Nephron progenitor cell (in vitro differentiated cells): ENCODE measurements around the gene KMT2E.
A peak's percentile ranks its signal among the peaks of the same experiment; 100 is the strongest.

Experiments
- DNase-seq: peaks from one replicate; pipeline ENCODE4 v3.0.0; 2021
- H3K27ac Mint-ChIP-seq: 2 replicates; pipeline ENCODE4 v1.8.0; 2021; ENCODE audit warnings: mild to moderate bottlenecking, moderate library complexity, mixed read lengths
- H3K27me3 Mint-ChIP-seq: 2 replicates; pipeline ENCODE4 v1.8.0; 2021; ENCODE audit warnings: mild to moderate bottlenecking, low read depth, mixed read lengths; ENCODE audit not compliant: poor library complexity
- H3K36me3 Mint-ChIP-seq: 2 replicates; pipeline ENCODE4 v1.8.0; 2021; ENCODE audit warnings: low read depth, mixed read lengths
- H3K4me1 Mint-ChIP-seq: 2 replicates; pipeline ENCODE4 v1.8.0; 2021; ENCODE audit warnings: mixed read lengths
- H3K4me3 Mint-ChIP-seq: 2 replicates; pipeline ENCODE4 v1.8.0; 2021; ENCODE audit warnings: mild to moderate bottlenecking, moderate library complexity, mixed read lengths
- H3K9me3 Mint-ChIP-seq: 2 replicates; pipeline ENCODE4 v1.8.0; 2021; ENCODE audit warnings: mild to moderate bottlenecking, moderate library complexity, mixed read lengths
- CTCF ChIP-seq: fragments of 200-600 bp; sonication (generic); IDR thresholded peaks from 2 replicates; pipeline ENCODE4 v1.5.0; 2021; ENCODE audit warnings: antibody characterized with exemption

The KMT2E gene

DNA sequence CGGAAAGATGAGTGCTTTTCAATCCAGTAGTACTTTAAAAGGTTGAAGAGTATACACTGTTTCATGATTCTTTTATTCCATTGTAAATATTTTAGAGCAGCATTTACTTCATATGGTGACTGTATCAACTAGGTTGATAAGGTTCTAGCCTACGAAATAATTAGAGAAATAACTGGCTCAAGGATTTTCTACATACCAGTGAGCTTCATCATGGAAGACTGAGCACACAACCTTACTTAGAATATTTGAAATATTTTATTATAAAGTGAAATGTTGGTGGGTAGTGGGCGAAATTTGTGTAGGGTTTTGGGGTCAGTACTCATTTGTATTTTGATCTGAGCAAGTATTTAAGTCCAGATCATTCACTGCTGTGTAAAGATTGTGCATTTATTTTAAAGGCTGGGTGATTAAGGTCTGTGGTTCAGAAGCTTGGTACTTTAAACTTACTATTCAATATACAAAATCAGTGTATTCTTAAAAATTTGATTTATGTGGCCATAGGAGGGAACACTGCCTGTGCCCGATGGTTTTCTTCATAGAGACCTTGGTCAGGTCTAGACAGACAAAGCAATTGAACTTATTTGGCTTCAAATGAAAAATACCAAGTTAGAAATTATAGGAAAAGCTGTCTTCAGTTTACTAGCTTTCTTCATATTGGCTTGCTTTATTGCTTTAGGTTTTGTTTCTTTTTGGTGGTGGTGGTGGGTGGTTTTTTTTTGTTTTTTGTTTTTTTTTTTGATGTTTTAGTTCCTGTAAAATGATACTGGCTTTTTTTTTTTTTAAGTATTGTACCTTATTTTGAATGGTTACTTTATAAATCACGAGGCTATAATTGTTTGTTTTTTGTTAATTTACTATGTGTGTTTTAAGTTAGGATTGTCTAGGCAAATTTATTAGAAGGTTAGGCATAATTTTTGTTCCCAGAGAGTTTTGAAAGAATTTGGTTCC lies 3.0 kb downstream of the KMT2E start:
- peaks cover 15% of the 10 kb centered on the region for H3K36me3 Mint-ChIP-seq

GRCh38 chr7:105017657-105018365 lies 3.8 kb downstream of the KMT2E start:
- H3K36me3 Mint-ChIP-seq = peaks cover 23% of the 10 kb centered on the region
- H3K9me3 Mint-ChIP-seq = no peaks in the 10 kb centered on the region
- H3K27me3 Mint-ChIP-seq = peaks cover 5% of the 10 kb centered on the region
- H3K4me1 Mint-ChIP-seq = peaks cover 40% of the 10 kb centered on the region
- DNase-seq = no peak
- H3K27ac Mint-ChIP-seq = peak overlapping the region; percentile 96
- peak overlapping the region; percentile 99 for H3K4me3 Mint-ChIP-seq
- TF ChIP-seq CTCF = no peak

More for the DNA sequence above, 3.0 kb downstream of the KMT2E start:
- Mint-ChIP-seq H3K27ac (peak overlapping the region; percentile 96), H3K4me1 (peaks cover 40% of the 10 kb centered on the region), H3K27me3 (peaks cover 5% of the 10 kb centered on the region), H3K4me3 (peak overlapping the region; percentile 99), H3K9me3 (no peaks in the 10 kb centered on the region)
- TF ChIP-seq CTCF = no peak
- DNase-seq = no peak

GRCh38 chr7:105019269-105019668 lies 5.3 kb downstream of the KMT2E start:
- no peak for TF ChIP-seq CTCF
- Mint-ChIP-seq H3K9me3 (no peaks in the 10 kb centered on the region), H3K36me3 (peaks cover 27% of the 10 kb centered on the region), H3K4me1 (peaks cover 48% of the 10 kb centered on the region), H3K27ac (no peak overlapping the region), H3K27me3 (peaks cover 3% of the 10 kb centered on the region), H3K4me3 (peak overlapping the region; percentile 54)
- DNase-seq = no peak

DNA sequence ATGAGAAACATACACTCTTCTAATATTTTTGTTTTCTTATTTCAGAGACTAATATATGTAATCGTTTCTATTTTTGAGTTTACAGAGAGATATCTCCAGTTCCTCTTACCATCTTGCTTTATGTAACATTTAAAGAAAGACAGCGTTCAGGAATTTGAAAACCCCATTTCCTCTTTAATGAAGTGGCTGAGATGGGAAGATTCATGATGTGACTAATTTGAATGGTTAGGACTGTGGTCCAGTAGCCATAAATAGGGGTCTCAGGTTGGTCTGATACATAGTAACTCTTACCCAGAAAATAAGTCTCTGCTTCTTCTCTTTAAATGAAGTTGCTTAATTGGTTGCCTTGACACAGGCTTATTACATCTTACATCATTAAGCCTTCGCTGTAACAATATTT lies 6.9 kb downstream of the KMT2E start:
- peak overlapping the region; percentile 39 for H3K27ac Mint-ChIP-seq

GRCh38 chr7:105021352-105021751 lies 7.3 kb downstream of the KMT2E start:
- peak overlapping the region; percentile 39 for H3K27ac Mint-ChIP-seq

More for the DNA sequence above, 6.9 kb downstream of the KMT2E start:
- peaks cover 27% of the 10 kb centered on the region for H3K36me3 Mint-ChIP-seq
- no peaks in the 10 kb centered on the region for H3K27me3 Mint-ChIP-seq
- no peak overlapping the region for H3K4me3 Mint-ChIP-seq
- peaks cover 56% of the 10 kb centered on the region for H3K4me1 Mint-ChIP-seq
- no peaks in the 10 kb centered on the region for H3K9me3 Mint-ChIP-seq
- DNase-seq = no peak
- no peak for TF ChIP-seq CTCF

More at GRCh38 chr7:105021352-105021751, 7.3 kb downstream of the KMT2E start:
- Mint-ChIP-seq H3K4me1 (peaks cover 54% of the 10 kb centered on the region), H3K36me3 (peaks cover 27% of the 10 kb centered on the region), H3K9me3 (no peaks in the 10 kb centered on the region), H3K4me3 (no peak overlapping the region), H3K27me3 (no peaks in the 10 kb centered on the region)
- no peak for DNase-seq
- no peak for TF ChIP-seq CTCF
